Raji (cell line): ENCODE results near the gene ZFP62.
A peak's percentile ranks its signal among the peaks of the same experiment; 100 is the strongest.

Experiments
- POLR2A ChIP-seq: IDR thresholded peaks from 2 replicates; pipeline ENCODE4 v1.6.1; 2011; ENCODE audit warnings: low read depth, low read length, control low read depth; ENCODE audit not compliant: insufficient read depth

The ZFP62 gene

DNA sequence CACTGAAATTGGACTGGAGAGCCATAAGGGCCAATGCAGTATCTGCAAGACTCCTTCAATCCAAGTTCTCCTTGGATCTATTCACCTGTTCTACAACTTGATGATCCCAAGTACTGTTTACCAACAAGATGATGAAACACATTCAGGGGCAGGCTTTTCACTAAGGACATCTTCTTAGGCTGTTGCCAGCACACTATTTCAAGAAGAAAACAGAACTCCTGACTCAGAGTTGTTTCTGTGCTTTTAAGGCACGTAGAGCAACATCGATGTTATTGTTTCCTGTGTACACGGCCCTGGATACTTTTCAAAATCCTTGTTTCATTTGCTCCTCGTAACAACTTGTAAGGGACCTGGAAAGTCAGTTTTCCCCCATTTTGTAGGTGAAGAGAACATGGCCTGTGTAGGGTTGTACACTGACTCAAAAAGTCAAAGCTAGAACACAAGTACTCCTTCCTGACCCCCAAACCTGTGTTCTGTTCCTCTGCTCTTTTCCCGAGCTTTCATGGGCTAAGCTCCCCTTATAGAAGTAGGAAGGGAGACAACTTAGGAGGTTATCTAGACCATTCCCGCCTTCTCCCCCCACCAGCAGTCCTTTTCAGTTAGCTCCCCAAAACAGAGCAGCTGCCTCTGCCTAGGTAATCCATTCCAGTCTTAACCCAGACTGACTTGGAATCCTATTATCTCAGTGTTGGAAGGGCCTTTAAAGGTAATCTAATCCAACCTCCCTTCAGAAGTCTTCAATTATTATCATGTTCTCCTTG is 53.2 kb downstream of the ZFP62 start:
- TF ChIP-seq POLR2A: no peak

DNA sequence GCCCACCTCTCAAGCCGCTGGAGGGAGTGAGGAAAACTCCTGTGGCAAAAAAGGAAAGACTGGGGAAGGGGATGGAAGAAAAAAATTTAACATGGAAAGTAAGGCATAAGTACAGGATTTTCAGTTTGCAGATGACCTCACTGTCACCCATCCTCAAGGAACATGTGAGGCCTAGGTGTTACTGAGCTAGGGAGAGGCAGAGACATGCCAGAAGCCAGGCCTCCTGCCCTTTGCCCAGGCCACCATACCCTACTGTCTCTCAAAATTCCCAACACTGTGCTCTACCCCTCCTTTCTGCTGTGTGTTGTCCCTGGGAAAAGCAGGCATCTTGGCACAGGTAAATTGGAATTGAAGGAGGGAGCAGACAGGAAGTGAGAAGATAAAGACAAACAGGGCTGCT is 54.0 kb downstream of the ZFP62 start:
- no peak for TF ChIP-seq POLR2A

DNA sequence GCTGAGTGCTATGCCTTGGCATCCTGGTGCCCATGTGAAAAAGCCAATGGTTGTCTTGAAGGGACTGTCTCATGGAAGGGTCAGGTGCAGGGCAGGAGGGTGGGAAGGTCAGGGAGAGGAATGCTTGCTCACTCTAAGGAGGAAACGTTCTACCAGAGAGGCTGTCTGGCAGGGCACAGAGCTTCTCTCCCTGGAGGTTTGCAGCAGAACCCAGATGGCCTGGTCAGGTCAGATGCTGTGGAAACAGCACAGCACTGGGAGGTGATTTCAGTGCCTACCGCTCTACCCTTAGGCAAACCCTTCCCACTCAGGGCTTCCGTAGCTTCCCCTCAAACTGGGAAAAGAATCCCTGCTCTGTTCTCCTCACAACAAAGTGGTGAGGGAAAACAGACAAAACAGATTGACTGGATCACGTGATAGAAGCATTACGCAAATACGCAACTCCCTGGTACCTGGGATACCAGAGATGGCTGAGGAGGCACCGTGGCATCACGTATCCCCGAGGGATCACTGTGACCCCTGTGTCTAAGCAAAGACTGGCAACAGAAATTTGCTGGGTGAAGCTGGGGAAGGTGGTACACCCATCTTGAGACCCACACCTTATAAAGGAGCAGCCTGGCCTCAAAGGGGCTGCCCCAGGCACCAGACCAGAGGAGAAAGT is 54.6 kb downstream of the ZFP62 start:
- no peak for TF ChIP-seq POLR2A

DNA sequence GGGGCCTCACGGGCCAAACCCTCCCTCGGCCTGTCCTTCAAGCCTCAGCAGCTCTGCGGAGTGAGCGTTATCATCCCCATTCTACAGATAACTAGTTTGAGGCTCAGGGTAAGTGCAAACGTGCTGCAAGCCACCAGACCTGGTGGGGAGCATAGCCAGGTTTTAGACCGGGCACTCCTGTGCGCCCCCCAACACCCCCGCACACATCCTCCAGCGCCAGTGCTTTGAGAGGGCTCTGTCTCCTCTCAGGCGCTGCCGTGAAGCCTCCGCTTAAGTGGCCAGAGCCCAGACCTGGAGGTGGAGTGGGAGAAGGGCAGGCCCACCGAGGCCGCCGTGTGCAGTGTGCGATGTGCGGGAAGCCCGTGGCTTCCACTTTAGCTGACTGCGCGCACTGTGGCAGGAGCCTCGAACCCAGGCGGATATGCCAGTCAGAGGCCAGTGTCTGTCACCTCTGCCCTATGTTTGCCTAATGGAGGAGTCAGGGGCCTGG is 56.9 kb downstream of the ZFP62 start:
- no peak for TF ChIP-seq POLR2A

DNA sequence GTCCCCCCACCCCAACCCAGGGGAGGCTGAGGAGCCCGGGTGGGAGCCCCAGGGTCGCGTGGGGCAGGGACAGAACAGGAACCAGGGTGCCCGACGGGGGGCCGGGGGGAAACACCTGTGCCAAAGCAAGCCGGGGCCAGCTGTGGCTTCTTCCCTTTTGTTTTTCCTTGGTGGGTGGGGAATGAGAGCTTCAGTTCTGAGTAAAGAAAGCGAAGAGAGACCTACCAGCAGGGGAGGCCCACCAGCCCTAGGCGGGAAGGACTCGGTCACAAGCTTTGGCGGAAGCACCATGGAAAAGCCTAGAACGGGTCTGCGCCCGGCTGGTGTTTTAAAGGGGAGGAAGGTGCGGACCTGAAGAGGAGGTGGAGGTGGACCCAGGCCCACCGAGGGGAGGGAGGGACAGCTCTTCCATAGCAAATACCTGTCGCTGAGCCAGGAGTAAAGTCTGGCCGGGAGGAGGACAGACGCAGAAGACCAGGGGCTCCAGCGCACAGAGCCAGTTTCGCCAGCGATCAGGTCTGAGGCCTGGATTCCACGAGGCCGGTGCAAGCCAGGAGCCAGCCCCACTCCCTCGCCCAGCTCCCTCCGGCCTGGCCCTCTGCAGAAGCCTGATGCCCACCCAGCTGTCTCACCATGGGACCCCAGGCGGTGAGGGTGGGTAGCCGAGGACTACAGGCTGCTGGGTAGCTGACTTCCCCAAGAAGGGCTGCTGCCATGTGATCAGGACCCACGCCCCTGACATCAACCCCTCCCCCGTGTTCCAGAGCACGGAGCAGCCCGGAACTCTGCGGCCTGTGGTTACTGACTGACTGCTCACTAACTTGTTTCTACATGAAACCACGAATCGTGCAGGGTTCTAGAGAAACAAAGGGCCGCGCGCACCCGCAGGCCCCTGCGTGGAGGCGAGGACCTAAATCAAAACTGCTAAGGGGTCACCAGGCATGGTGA is 57.6 kb downstream of the ZFP62 start:
- TF ChIP-seq POLR2A: peak; percentile 68

DNA sequence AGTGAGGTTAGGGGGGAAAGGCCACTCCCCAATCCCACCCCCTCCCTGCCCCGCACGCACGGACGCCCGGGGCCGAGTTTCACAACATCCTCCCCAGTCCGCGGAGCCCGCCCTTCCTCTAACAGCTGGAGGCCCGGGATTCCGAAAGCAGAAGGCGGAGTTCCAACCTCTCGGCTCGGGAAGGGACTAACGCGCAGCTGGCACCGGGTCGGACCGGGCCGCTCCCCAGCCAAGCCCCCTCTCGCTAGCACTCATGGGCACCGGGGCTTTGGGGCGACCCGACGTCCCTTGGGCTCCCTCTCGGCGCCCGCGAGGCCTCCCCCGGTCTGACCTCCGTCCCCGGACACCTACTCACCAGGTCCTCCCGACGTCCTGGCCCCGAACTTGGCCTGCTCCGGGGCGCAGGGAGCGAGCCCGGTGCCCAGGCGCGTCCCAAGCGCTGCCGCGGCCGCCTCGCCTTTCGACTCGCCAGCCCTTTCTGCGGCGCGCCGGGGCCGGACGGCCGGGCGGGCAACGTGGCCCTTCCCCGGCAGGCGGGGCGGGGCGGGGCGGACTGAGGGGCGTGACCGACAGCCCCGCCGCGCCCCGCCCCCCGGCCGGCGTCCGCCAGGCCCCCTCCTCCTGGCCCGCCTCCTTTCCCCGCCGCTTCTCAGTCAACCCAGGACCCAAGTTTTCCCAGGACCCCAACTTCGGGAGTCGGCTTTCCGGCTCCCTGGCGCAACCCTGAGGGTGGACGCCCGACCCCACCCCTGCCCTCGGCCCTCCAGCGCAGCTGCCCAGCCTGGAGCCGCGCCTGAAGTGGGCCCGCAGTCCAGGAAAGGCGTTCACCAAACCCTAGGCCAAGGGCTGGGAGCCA is 58.5 kb downstream of the ZFP62 start, which contains the start of gene MGAT1:
Gene MGAT1 (minus strand): TSS at position 482 of the 856 bp plus-strand sequence. CDS start 9,835 bp downstream, outside the sequence.
- peak; percentile 79 for TF ChIP-seq POLR2A

DNA sequence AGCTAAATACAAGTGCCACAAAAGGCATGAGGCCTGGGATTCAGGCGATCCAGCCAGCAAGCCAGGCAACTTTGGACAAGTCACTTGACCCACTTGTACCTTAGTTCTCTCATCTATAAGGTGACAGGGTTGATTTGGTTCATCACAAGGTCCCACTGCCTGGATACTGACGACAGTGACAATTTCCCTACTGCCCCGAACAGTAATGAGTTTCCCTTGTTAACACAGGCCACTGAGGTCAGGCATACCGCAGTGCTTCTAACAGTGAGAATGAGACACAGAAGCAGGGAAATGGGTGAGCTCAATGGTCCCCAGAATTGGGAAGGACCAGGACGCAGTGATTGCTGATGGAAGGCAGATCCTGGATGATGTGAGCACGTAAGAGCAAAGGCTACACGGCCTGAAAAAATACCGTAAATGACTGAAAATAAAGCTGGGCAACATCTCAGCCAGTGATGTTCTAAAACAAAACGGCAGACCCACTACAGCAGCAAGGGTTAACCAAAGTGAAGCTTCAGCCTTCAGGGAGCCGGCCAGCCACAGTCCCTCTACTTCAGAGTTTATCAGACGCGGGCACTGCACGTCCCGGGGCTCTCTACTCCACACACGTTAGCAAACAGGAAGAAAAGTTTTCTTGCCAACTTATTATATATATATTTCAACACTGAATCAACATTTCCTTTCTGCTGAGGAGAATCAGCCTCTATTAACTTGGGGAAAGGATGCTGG is 59.3 kb downstream of the ZFP62 start:
- no peak for TF ChIP-seq POLR2A

DNA sequence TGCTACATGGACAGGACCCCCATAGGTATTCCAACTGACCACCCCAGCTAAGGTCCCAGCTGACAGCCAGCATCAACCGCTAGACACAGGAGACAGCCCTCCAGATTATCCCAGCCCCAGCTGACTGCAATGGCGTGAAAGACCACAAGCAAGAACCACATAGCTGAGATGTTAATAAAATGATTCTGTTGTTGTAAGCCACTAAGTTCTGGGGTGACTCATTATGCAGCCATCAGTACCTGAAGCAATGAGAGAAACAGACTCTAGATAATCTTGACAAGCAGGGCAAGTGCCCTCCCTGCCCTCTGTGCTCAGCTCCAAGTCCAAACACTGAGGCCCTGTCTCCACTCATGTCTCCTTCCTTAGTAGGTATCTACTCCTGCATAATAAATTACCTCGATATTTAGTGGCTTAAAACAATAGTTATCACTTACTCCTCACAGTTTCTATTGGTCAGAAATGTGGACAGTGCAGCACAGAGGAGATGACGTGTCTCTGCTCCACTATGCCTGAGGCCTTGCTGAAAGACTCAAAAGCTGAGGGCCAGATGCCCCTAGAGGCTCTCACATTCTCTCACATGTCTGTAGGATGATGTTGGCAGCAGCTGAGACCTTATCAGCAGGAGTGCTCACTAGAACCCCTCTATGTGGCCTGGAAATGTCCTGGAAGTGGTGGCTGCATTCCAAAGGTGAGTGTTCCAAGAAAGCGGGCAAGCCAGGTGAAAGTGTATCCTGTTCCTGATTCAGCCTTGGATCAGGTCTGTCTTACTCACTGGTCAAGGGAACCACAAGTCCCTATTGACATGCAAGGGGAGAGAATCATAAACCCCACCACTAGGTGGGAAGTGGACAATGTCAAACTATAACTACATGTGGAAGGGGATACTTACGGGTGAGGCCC is 60.9 kb downstream of the ZFP62 start:
- TF ChIP-seq POLR2A: no peak

DNA sequence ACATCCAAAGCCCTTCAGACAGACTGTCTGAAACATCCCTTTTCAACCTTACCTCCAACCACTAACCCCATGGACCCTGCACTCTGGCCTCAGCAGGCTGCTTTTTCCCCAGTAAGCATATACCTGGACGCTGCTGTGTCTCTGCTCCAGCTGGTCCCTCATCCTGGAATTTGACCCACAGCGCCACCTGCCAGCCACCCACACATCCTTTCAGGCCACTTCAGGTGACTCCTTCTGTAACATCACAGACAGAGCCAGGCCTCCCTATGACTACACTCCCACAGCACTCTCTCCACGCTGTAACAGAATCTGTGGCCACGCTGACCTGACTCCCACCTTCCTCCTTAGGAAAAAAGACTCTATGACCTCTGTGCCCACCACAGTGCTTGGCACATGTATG is 61.9 kb downstream of the ZFP62 start:
- TF ChIP-seq POLR2A: no peak

DNA sequence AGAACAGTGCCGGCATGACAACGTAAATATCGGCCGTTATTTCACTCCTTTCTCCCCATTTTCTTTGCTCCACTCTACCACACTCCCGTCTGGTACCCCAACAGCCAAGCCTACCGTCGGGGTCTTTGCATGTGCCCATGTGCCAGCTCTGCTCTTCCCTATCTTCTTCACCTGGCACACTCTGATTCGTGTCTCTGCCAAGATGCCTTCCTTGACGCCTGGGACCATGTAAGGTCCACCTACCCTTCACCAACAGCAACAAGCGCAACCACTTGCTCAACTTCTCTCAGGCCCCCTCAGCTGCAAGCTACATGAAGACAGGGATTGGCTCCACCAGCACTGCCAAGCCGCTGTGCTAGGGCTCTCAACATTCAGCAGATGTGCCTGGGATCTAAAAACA is 62.9 kb downstream of the ZFP62 start:
- no peak for TF ChIP-seq POLR2A
